Measurements from ENCODE around the gene HS3ST5.
"Not testable (repeated sequence)": the region's sequence is repeated elsewhere in the genome, so short reads cannot be mapped to it uniquely, and the experiment has no call there.

HS3ST5 gene

GRCh38 chr6:114049367-114049966 is 293.4 kb downstream of the HS3ST5 start:
- no peak for DNase-seq
- Histone ChIP-seq H3K4me3 (no peak overlapping the region), H3K27ac (no peak overlapping the region), H3K4me1 (peaks cover 0 to 5% (median 0%) of the 10 kb centered on the region in 4 donors), H3K36me3 (no peaks in the 10 kb centered on the region), H3K27me3 (no peaks in the 10 kb centered on the region), H3K9me3 (no peaks in the 10 kb centered on the region)
- intact Hi-C loops (cut with DNase I; ENCODE audit: low total_unique reads): no loop called here
- TF ChIP-seq CTCF (IDR thresholded peaks at IDR 0.05): no peak

- H3K9me3 ChIP-seq; H3K27ac ChIP-seq; H3K4me3 ChIP-seq; intact Hi-C loops (cut with DNase I; ENCODE audit: low total_unique reads); H3K36me3 ChIP-seq; H3K27me3 ChIP-seq; DNase-seq; H3K4me1 ChIP-seq: not testable (repeated sequence)
Observed at GRCh38 chr6:114044566-114044965, 298.3 kb downstream of the HS3ST5 start.

- TF ChIP-seq CTCF (IDR thresholded peaks at IDR 0.05): no peak
- Histone ChIP-seq H3K9me3 (no peaks in the 10 kb centered on the region), H3K27me3 (no peaks in the 10 kb centered on the region), H3K4me3 (no peak overlapping the region), H3K27ac (no peak overlapping the region), H3K4me1 (no peaks in the 10 kb centered on the region), H3K36me3 (no peaks in the 10 kb centered on the region)
- no peak for DNase-seq
- intact Hi-C loops (cut with DNase I; ENCODE audit: low total_unique reads): no loop called here
Observed at GRCh38 chr6:114042267-114043016, 300.4 kb downstream of the HS3ST5 start.

- no peak for DNase-seq
- Histone ChIP-seq H3K4me3 (no peak overlapping the region), H3K9me3 (no peaks in the 10 kb centered on the region), H3K4me1 (no peaks in the 10 kb centered on the region), H3K27me3 (no peaks in the 10 kb centered on the region), H3K27ac (no peak overlapping the region), H3K36me3 (no peaks in the 10 kb centered on the region)
- intact Hi-C loops (cut with DNase I; ENCODE audit: low total_unique reads): no loop called here
- no peak for TF ChIP-seq CTCF (IDR thresholded peaks at IDR 0.05)
Observed at GRCh38 chr6:114040871-114041270, 302.0 kb downstream of the HS3ST5 start.

GRCh38 chr6:114039841-114040240 is 303.0 kb downstream of the HS3ST5 start:
- no peaks in the 10 kb centered on the region for H3K27me3 ChIP-seq
- H3K36me3 ChIP-seq: no peaks in the 10 kb centered on the region
- no peak for TF ChIP-seq CTCF (IDR thresholded peaks at IDR 0.05)
- no peaks in the 10 kb centered on the region for H3K4me1 ChIP-seq
- no peaks in the 10 kb centered on the region for H3K9me3 ChIP-seq
- no peak overlapping the region for H3K27ac ChIP-seq
- no peak overlapping the region for H3K4me3 ChIP-seq
- intact Hi-C loops (cut with DNase I; ENCODE audit: low total_unique reads): no loop called here
- DNase-seq: no peak

- no peak for TF ChIP-seq CTCF (IDR thresholded peaks at IDR 0.05)
- H3K27ac ChIP-seq: no peak overlapping the region
Observed at GRCh38 chr6:114033606-114034005, 309.2 kb downstream of the HS3ST5 start.

More at GRCh38 chr6:114033606-114034005, 309.2 kb downstream of the HS3ST5 start:
- Histone ChIP-seq H3K4me1 (peaks cover 0 to 15% (median 2%) of the 10 kb centered on the region in 4 donors), H3K4me3 (no peak overlapping the region), H3K36me3 (no peaks in the 10 kb centered on the region), H3K9me3 (no peaks in the 10 kb centered on the region), H3K27me3 (no peaks in the 10 kb centered on the region)
- intact Hi-C loops (cut with DNase I; ENCODE audit: low total_unique reads): no loop called here
- no peak for DNase-seq
